HepG2 (cell line): ENCODE measurements around the gene JAGN1. TPM values are rescaled to one million over a fixed set of nuclear protein-coding genes. Genes with fewer than 3 reads are reported as not detected.

Experiments
- PAX8 ChIP-seq: sonication (generic); formaldehyde crosslinking; IDR thresholded peaks from 2 replicates; pipeline ENCODE4 v1.8.0; 2022; ENCODE audit warnings: mild to moderate bottlenecking, missing genetic modification reagents, borderline replicate concordance
- WIZ ChIP-seq: sonication (generic); formaldehyde crosslinking; IDR thresholded peaks from 2 replicates; pipeline ENCODE4 v1.5.1; 2020; ENCODE audit warnings: mild to moderate bottlenecking, missing genetic modification reagents
- XBP1 ChIP-seq: sonication (generic); formaldehyde crosslinking; IDR thresholded peaks from 2 replicates; pipeline ENCODE4 v1.5.0; 2020; ENCODE audit warnings: missing genetic modification reagents
- ZNF12 ChIP-seq: sonication (generic); formaldehyde crosslinking; IDR thresholded peaks from 2 replicates; pipeline ENCODE4 v1.5.0; 2020; ENCODE audit warnings: missing genetic modification reagents
- ZNF224 ChIP-seq: sonication (generic); formaldehyde crosslinking; IDR thresholded peaks from 2 replicates; pipeline ENCODE4 v1.5.0; 2020; ENCODE audit warnings: mild to moderate bottlenecking, missing genetic modification reagents
- ZNF317 ChIP-seq: sonication (generic); formaldehyde crosslinking; IDR thresholded peaks from 2 replicates; pipeline ENCODE4 v1.5.0; 2020; ENCODE audit warnings: mild to moderate bottlenecking, missing genetic modification reagents
- ZNF546 ChIP-seq: sonication (generic); formaldehyde crosslinking; conservative IDR thresholded peaks from 2 replicates; pipeline ENCODE4 v1.8.1; 2023; ENCODE audit warnings: mild to moderate bottlenecking, missing genetic modification reagents
- ZNF839 ChIP-seq: sonication (generic); formaldehyde crosslinking; IDR thresholded peaks from 2 replicates; pipeline ENCODE4 v1.4.0; 2020; ENCODE audit warnings: missing genetic modification reagents, mild to moderate bottlenecking, borderline replicate concordance
- polyA plus RNA-seq, 8 experiments: library from polyadenylated mRNA; depleted of rRNA in 3 of 8; stranded (reverse) in 7 of 8; unstranded in 1 of 8; fragments of >200 nt; fragmentation: Illumina TruSeq in 4 of 8; extraction: Trizol in 4 of 8; gene quantifications; 2 replicates each; pipeline versions ENCODE4 v1.2.1 to v1.2.3, GENCODE V29; 2011 to 2016; ENCODE audit warnings: low read depth in 4 of 8, missing spikeins in 1 of 8, mixed read lengths in 1 of 8; ENCODE audit not compliant: insufficient read depth in 1 of 8
- total RNA-seq, 5 experiments: library from RNA; depleted of rRNA; stranded (reverse); fragments of >200 nt; fragmentation: Illumina TruSeq; extraction: Trizol; gene quantifications; 2 replicates each; pipeline ENCODE4 v1.2.3, GENCODE V29; 2016; ENCODE audit warnings: low read depth in 1 of 5
- TF ChIP-seq, protein P1 (sequence below): sonication (generic); formaldehyde crosslinking; IDR thresholded peaks from 2 replicates; pipeline ENCODE4 v1.5.0; 2020; ENCODE audit warnings: mild to moderate bottlenecking, missing genetic modification reagents, borderline replicate concordance
- TF ChIP-seq, protein P2 (sequence below): sonication (generic); formaldehyde crosslinking; IDR thresholded peaks from 2 replicates; pipeline ENCODE4 v1.5.0; 2020; ENCODE audit warnings: mild to moderate bottlenecking, missing genetic modification reagents
- TF ChIP-seq, protein P3 (sequence below): sonication (generic); formaldehyde crosslinking; IDR thresholded peaks from 2 replicates; pipeline ENCODE4 v1.5.0; 2020; ENCODE audit warnings: missing genetic modification reagents
- TF ChIP-seq, protein P4 (sequence below): IDR thresholded peaks from 2 replicates; pipeline ENCODE4 v1.6.1; 2016; ENCODE audit warnings: low read depth, borderline replicate concordance
- TF ChIP-seq, protein P5 (sequence below): sonication (generic); formaldehyde crosslinking; conservative IDR thresholded peaks from 2 replicates; pipeline ENCODE4 v1.8.0; 2022; ENCODE audit warnings: low read depth, missing genetic modification reagents
- TF ChIP-seq, protein P6 (sequence below): sonication (generic); formaldehyde crosslinking; IDR thresholded peaks from 2 replicates; pipeline ENCODE4 v1.4.0; 2020; ENCODE audit warnings: missing genetic modification reagents

Gene JAGN1
- total and polyA plus RNA-seq, 2 of the 13 experiments (the other 11 are each of a cell fraction or from before 2014, with no cell fraction given) = 49.9 to 50.9 TPM

DNA sequence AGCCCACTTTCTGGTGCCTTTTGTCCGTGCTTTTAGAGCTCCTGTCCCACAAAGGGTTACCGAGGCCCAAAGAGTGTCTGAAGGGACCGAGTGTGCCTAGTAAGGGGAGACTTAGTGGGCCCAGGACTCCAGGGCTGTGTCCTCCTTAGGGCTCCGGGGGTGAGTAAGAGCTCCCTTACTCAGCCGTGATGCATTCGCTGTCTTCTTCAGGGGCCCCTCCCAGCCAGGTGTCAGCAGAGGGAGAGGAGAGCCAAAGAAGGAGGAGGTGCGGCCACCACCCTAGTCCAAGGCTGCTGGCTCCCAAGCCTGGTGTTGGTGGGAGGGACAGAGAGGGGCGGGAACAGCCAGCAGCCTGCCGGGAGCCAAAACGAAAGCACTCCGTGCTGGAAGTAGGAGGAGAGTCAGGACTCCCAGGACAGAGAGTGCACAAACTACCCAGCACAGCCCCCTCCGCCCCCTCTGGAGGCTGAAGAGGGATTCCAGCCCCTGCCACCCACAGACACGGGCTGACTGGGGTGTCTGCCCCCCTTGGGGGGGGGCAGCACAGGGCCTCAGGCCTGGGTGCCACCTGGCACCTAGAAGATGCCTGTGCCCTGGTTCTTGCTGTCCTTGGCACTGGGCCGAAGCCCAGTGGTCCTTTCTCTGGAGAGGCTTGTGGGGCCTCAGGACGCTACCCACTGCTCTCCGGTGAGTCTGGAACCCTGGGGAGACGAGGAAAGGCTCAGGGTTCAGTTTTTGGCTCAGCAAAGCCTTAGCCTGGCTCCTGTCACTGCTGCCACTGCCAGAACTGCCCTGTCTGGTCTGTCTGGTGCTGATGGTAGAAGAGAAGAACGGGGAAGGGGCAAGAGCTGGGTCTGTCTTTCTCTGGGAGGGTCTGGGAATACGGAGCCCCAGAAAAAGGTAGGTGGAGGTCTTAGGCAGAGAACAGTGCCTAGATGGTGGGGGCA, 26.6 kb downstream of the JAGN1 start, which contains the start of gene IL17RC (continued):
- TF ChIP-seq, protein P1, sequence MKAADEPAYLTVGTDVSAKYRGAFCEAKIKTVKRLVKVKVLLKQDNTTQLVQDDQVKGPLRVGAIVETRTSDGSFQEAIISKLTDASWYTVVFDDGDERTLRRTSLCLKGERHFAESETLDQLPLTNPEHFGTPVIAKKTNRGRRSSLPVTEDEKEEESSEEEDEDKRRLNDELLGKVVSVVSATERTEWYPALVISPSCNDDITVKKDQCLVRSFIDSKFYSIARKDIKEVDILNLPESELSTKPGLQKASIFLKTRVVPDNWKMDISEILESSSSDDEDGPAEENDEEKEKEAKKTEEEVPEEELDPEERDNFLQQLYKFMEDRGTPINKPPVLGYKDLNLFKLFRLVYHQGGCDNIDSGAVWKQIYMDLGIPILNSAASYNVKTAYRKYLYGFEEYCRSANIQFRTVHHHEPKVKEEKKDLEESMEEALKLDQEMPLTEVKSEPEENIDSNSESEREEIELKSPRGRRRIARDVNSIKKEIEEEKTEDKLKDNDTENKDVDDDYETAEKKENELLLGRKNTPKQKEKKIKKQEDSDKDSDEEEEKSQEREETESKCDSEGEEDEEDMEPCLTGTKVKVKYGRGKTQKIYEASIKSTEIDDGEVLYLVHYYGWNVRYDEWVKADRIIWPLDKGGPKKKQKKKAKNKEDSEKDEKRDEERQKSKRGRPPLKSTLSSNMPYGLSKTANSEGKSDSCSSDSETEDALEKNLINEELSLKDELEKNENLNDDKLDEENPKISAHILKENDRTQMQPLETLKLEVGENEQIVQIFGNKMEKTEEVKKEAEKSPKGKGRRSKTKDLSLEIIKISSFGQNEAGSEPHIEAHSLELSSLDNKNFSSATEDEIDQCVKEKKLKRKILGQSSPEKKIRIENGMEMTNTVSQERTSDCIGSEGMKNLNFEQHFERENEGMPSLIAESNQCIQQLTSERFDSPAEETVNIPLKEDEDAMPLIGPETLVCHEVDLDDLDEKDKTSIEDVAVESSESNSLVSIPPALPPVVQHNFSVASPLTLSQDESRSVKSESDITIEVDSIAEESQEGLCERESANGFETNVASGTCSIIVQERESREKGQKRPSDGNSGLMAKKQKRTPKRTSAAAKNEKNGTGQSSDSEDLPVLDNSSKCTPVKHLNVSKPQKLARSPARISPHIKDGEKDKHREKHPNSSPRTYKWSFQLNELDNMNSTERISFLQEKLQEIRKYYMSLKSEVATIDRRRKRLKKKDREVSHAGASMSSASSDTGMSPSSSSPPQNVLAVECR (CRISPR knock-in tag) = peak; percentile 73; the same call in 1 of the 2 replicates
- TF ChIP-seq, protein P2, sequence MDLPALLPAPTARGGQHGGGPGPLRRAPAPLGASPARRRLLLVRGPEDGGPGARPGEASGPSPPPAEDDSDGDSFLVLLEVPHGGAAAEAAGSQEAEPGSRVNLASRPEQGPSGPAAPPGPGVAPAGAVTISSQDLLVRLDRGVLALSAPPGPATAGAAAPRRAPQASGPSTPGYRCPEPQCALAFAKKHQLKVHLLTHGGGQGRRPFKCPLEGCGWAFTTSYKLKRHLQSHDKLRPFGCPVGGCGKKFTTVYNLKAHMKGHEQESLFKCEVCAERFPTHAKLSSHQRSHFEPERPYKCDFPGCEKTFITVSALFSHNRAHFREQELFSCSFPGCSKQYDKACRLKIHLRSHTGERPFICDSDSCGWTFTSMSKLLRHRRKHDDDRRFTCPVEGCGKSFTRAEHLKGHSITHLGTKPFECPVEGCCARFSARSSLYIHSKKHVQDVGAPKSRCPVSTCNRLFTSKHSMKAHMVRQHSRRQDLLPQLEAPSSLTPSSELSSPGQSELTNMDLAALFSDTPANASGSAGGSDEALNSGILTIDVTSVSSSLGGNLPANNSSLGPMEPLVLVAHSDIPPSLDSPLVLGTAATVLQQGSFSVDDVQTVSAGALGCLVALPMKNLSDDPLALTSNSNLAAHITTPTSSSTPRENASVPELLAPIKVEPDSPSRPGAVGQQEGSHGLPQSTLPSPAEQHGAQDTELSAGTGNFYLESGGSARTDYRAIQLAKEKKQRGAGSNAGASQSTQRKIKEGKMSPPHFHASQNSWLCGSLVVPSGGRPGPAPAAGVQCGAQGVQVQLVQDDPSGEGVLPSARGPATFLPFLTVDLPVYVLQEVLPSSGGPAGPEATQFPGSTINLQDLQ (CRISPR knock-in tag) = no peak
- TF ChIP-seq ZNF839 = no peak
- TF ChIP-seq PAX8 = no peak
- no peak for TF ChIP-seq ZNF546 (CRISPR knock-in tag)
- TF ChIP-seq ZNF224 (CRISPR knock-in tag) = no peak
- TF ChIP-seq, protein P3, sequence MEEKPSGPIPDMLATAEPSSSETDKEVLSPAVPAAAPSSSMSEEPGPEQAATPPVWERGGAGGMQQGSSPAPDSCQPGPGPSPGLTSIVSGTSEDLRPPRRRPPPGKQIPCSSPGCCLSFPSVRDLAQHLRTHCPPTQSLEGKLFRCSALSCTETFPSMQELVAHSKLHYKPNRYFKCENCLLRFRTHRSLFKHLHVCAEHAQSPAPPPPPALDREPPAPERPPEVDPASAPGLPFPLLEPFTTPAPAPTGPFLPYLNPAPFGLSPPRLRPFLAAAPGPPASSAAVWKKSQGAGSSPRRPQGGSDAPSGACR = no peak
- TF ChIP-seq ZNF317 = no peak
- TF ChIP-seq, protein P4, sequence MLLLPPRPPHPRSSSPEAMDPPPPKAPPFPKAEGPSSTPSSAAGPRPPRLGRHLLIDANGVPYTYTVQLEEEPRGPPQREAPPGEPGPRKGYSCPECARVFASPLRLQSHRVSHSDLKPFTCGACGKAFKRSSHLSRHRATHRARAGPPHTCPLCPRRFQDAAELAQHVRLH (CRISPR knock-in tag) = no peak
- TF ChIP-seq XBP1 (CRISPR knock-in tag) = no peak
- no peak for TF ChIP-seq WIZ
- TF ChIP-seq, protein P5, sequence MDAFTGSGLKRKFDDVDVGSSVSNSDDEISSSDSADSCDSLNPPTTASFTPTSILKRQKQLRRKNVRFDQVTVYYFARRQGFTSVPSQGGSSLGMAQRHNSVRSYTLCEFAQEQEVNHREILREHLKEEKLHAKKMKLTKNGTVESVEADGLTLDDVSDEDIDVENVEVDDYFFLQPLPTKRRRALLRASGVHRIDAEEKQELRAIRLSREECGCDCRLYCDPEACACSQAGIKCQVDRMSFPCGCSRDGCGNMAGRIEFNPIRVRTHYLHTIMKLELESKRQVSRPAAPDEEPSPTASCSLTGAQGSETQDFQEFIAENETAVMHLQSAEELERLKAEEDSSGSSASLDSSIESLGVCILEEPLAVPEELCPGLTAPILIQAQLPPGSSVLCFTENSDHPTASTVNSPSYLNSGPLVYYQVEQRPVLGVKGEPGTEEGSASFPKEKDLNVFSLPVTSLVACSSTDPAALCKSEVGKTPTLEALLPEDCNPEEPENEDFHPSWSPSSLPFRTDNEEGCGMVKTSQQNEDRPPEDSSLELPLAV (CRISPR knock-in tag) = no peak
- TF ChIP-seq, protein P6, sequence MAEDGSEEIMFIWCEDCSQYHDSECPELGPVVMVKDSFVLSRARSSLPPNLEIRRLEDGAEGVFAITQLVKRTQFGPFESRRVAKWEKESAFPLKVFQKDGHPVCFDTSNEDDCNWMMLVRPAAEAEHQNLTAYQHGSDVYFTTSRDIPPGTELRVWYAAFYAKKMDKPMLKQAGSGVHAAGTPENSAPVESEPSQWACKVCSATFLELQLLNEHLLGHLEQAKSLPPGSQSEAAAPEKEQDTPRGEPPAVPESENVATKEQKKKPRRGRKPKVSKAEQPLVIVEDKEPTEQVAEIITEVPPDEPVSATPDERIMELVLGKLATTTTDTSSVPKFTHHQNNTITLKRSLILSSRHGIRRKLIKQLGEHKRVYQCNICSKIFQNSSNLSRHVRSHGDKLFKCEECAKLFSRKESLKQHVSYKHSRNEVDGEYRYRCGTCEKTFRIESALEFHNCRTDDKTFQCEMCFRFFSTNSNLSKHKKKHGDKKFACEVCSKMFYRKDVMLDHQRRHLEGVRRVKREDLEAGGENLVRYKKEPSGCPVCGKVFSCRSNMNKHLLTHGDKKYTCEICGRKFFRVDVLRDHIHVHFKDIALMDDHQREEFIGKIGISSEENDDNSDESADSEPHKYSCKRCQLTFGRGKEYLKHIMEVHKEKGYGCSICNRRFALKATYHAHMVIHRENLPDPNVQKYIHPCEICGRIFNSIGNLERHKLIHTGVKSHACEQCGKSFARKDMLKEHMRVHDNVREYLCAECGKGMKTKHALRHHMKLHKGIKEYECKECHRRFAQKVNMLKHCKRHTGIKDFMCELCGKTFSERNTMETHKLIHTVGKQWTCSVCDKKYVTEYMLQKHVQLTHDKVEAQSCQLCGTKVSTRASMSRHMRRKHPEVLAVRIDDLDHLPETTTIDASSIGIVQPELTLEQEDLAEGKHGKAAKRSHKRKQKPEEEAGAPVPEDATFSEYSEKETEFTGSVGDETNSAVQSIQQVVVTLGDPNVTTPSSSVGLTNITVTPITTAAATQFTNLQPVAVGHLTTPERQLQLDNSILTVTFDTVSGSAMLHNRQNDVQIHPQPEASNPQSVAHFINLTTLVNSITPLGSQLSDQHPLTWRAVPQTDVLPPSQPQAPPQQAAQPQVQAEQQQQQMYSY = no peak
- TF ChIP-seq ZNF12 = no peak
